Keratinocyte (primary cell): ENCODE data around the gene RBPJ. TPM values are rescaled to one million over a fixed set of nuclear protein-coding genes. Genes with fewer than 3 reads are reported as not detected.

ENCODE experiments used
- DNase-seq: peaks from one replicate; pipeline ENCODE4 v3.0.0-alpha.2; 2011; ENCODE audit warnings: low read depth, missing footprints, low spot score
- FAIRE-seq: peaks from 2 replicates; lab custom pipeline; 2011; peaks lifted over from hg19 to GRCh38; lab: Jason Lieb, UNC
- H2AFZ ChIP-seq: 2 replicates; pipeline ENCODE4 v1.6.0; 2012; ENCODE audit warnings: low read length, control low read depth, inconsistent platforms; ENCODE audit not compliant: control insufficient read depth
- H3K27ac ChIP-seq: 2 replicates; pipeline ENCODE4 v1.5.1; 2011; ENCODE audit warnings: low read length; ENCODE audit not compliant: control insufficient read depth, insufficient read depth
- H3K27me3 ChIP-seq: 3 replicates; pipeline ENCODE4 v1.6.0; 2011; ENCODE audit warnings: low read length; ENCODE audit not compliant: control insufficient read depth, insufficient read depth; ENCODE audit errors: extremely low read depth
- H3K36me3 ChIP-seq, 2 experiments: 2 replicates in 1 of 2; 3 replicates in 1 of 2; pipeline ENCODE4 v1.5.1; 2011; ENCODE audit warnings: low read length in 2 of 2, mild to moderate bottlenecking in 1 of 2; ENCODE audit not compliant: control insufficient read depth in 2 of 2, insufficient read depth in 2 of 2; ENCODE audit errors: extremely low read depth in 1 of 2
- H3K4me1 ChIP-seq: 3 replicates; pipeline ENCODE4 v1.5.1; 2011; ENCODE audit warnings: low read length; ENCODE audit not compliant: control insufficient read depth, insufficient read depth; ENCODE audit errors: extremely low read depth
- H3K4me2 ChIP-seq: 3 replicates; pipeline ENCODE4 v1.6.0; 2011; ENCODE audit warnings: low read depth, low read length; ENCODE audit not compliant: control insufficient read depth, insufficient read depth; ENCODE audit errors: extremely low read depth
- H3K4me3 ChIP-seq, 3 experiments: fragments of 200-600 bp in 1 of 3; sonication (generic) in 1 of 3; 2 replicates in 2 of 3; 3 replicates in 1 of 3; pipeline ENCODE4 v1.5.1; 2011 to 2016; ENCODE audit warnings: low read length in 3 of 3, mild to moderate bottlenecking in 3 of 3, control low read depth in 2 of 3, inconsistent platforms in 1 of 3, low read depth in 1 of 3, mixed read lengths in 1 of 3, mixed run types in 1 of 3, moderate library complexity in 1 of 3; ENCODE audit not compliant: control insufficient read depth in 2 of 3, insufficient read depth in 2 of 3; ENCODE audit errors: extremely low read depth in 1 of 3
- H3K79me2 ChIP-seq: 2 replicates; pipeline ENCODE4 v1.6.0; 2012; ENCODE audit warnings: low read length; ENCODE audit not compliant: control insufficient read depth, insufficient read depth
- H3K9ac ChIP-seq: 3 replicates; pipeline ENCODE4 v1.6.0; 2011; ENCODE audit warnings: low read length; ENCODE audit not compliant: control insufficient read depth, insufficient read depth; ENCODE audit errors: extremely low read depth
- H3K9me1 ChIP-seq: 3 replicates; pipeline ENCODE4 v1.6.0; 2011; ENCODE audit warnings: low read length; ENCODE audit not compliant: control insufficient read depth, insufficient read depth; ENCODE audit errors: extremely low read depth
- H3K9me3 ChIP-seq: 2 replicates; pipeline ENCODE4 v1.5.1; 2012; ENCODE audit warnings: low read depth, low read length; ENCODE audit not compliant: control insufficient read depth
- H4K20me1 ChIP-seq: 3 replicates; pipeline ENCODE4 v1.6.0; 2011; ENCODE audit warnings: low read length; ENCODE audit not compliant: control insufficient read depth, insufficient read depth; ENCODE audit errors: extremely low read depth
- EZH2 ChIP-seq: IDR thresholded peaks from one replicate; pipeline ENCODE4 v1.6.1; 2012; ENCODE audit warnings: inconsistent platforms, mild to moderate bottlenecking, low read length, moderate library complexity
- dilution Hi-C: fragments of 300-500 bp; cut with MboI; formaldehyde crosslinking; loops from one replicate; pipeline ENCODE4 v1.7.0; 2020; ENCODE audit warnings: low sequenced_read_pairs; ENCODE audit not compliant: extremely low pct_ligation_motif_present
- polyA plus RNA-seq, 5 experiments: library from polyadenylated mRNA; depleted of rRNA in 3 of 5; stranded (reverse) in 3 of 5; stranded (forward) in 1 of 5; unstranded in 1 of 5; fragments of >200 nt; gene quantifications; 1 replicate in 1 of 5; 2 replicates in 3 of 5; 3 replicates in 1 of 5; pipeline versions ENCODE4 v1.2.1 to v1.2.3, GENCODE V29; 2011 to 2012; ENCODE audit warnings: missing spikeins in 2 of 5, low read depth in 1 of 5, low replicate concordance in 1 of 5
- TF ChIP-seq, protein P1 (sequence below), 3 experiments: IDR thresholded peaks in 1 of 3; conservative IDR thresholded peaks in 1 of 3; optimal IDR thresholded peaks in 1 of 3; 2 replicates in 2 of 3; 3 replicates in 1 of 3; pipeline versions ENCODE3 to v1.5.1; 2011; ENCODE audit warnings: low read length in 3 of 3, mild to moderate bottlenecking in 3 of 3, moderate library complexity in 2 of 3, control low read depth in 1 of 3, inconsistent platforms in 1 of 3; ENCODE audit not compliant: insufficient read depth in 2 of 3; ENCODE audit errors: extremely low read depth in 1 of 3

RBPJ gene
- polyA plus RNA-seq, 1 donor (not counting 4 experiments of a cell fraction or from before 2014, with no cell fraction given), result 38.0 TPM

DNA sequence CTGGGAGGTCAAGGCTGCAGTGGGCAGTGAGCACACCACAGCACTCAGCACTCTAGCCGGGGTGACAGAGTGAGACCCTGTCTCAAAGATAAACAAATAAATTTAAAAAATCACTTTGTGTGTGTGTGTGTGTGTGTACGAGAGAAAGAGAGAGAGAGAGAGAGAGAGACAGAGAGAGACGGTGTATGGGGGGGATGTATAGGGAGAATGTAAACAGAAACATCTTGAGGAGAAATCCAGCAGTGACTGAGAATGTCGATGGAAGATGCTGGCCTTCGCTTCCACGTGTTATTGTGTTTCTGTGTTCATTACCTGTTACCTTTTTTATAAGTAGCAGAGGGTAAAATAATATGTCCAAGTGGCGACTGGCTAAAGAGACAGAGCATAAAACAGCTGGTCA lies 23.6 kb upstream of the RBPJ start:
- Histone ChIP-seq H3K9ac (no peak overlapping the region), H3K79me2 (no peaks in the 10 kb centered on the region), H3K36me3 (no peaks in the 10 kb centered on the region), H2AFZ (no peak overlapping the region), H3K4me1 (no peaks in the 10 kb centered on the region), H3K27me3 (no peaks in the 10 kb centered on the region), H3K27ac (no peak overlapping the region), H4K20me1 (no peaks in the 10 kb centered on the region), H3K9me1 (no peaks in the 10 kb centered on the region), H3K4me2 (no peak overlapping the region), H3K4me3 (no peak overlapping the region), H3K9me3 (no peaks in the 10 kb centered on the region)
- FAIRE-seq (no peak), DNase-seq (no peak)
- TF ChIP-seq, protein P1, sequence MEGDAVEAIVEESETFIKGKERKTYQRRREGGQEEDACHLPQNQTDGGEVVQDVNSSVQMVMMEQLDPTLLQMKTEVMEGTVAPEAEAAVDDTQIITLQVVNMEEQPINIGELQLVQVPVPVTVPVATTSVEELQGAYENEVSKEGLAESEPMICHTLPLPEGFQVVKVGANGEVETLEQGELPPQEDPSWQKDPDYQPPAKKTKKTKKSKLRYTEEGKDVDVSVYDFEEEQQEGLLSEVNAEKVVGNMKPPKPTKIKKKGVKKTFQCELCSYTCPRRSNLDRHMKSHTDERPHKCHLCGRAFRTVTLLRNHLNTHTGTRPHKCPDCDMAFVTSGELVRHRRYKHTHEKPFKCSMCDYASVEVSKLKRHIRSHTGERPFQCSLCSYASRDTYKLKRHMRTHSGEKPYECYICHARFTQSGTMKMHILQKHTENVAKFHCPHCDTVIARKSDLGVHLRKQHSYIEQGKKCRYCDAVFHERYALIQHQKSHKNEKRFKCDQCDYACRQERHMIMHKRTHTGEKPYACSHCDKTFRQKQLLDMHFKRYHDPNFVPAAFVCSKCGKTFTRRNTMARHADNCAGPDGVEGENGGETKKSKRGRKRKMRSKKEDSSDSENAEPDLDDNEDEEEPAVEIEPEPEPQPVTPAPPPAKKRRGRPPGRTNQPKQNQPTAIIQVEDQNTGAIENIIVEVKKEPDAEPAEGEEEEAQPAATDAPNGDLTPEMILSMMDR (optimal IDR thresholded peaks at IDR 0.05 in 1 of 3, IDR thresholded peaks at IDR 0.05 in 1 of 3, conservative IDR thresholded peaks at IDR 0.05 in 1 of 3; ENCODE audit: extremely low read depth in 1 of 3, insufficient read depth in 2 of 3, low read length in 3 of 3), result no peak
- no peak for TF ChIP-seq EZH2
- dilution Hi-C loops, result no loop called here

DNA sequence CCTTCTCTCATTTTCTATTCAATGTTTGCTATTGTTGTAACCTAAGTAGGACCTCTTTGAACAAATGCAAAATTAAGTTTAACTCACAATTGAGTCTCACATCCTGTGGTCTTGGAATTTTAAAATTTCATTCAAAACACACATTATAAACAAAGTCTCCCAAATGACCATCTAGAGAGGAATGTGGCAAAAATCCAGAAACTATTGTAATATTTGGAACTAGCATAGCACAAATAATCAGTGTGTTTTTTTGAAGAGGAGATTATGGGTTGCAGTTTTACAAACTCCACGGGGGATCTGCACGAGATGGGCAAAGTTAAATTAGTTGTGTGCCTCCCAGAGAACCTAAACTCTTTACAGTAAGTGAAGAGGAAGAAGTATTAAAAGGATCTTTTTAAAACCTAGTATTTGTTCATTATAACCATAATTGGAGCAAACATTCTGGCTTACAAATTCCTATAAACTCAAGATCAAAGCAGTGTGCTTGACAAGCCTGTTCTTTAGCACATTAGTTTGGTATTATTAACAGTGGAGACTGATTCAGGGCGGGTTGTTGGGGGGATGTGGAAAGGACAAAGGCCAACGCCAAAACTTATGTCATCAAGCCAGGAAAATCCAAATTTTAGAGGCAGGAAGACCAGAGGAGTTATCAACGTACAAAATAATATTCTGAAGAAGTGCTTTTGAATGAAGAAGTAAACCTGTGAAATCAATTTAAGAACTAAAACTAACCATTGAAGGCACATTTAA lies 22.4 kb upstream of the RBPJ start:
- Histone ChIP-seq H3K79me2 (no peaks in the 10 kb centered on the region), H3K9me3 (no peaks in the 10 kb centered on the region), H3K9ac (no peak overlapping the region), H3K4me1 (no peaks in the 10 kb centered on the region), H3K4me3 (no peak overlapping the region), H3K27me3 (no peaks in the 10 kb centered on the region), H3K36me3 (no peaks in the 10 kb centered on the region), H3K4me2 (no peak overlapping the region), H3K27ac (no peak overlapping the region), H2AFZ (no peak overlapping the region), H4K20me1 (no peaks in the 10 kb centered on the region), H3K9me1 (no peaks in the 10 kb centered on the region)
- TF ChIP-seq, protein P1 (optimal IDR thresholded peaks at IDR 0.05 in 1 of 3, IDR thresholded peaks at IDR 0.05 in 1 of 3, conservative IDR thresholded peaks at IDR 0.05 in 1 of 3; ENCODE audit: extremely low read depth in 1 of 3, insufficient read depth in 2 of 3, low read length in 3 of 3), result no peak
- TF ChIP-seq EZH2, result no peak
- dilution Hi-C loops, result no loop called here
- FAIRE-seq (peak; percentile 71), DNase-seq (no peak)
